Stimulated activated CD4-positive, alpha-beta T cell treated with anti-CD3 and anti-CD28 coated beads, Interleukin-4, amount 100 ng/mL, for 48 hours (primary cell): Measurements from ENCODE around the gene MPND.

Experiments used
- DNase-seq, 2 donors: peaks; one replicate each; pipeline ENCODE4 v3.0.0-alpha.2; 2020; ENCODE audit warnings: low read depth in 2 of 2

MPND gene

DNA sequence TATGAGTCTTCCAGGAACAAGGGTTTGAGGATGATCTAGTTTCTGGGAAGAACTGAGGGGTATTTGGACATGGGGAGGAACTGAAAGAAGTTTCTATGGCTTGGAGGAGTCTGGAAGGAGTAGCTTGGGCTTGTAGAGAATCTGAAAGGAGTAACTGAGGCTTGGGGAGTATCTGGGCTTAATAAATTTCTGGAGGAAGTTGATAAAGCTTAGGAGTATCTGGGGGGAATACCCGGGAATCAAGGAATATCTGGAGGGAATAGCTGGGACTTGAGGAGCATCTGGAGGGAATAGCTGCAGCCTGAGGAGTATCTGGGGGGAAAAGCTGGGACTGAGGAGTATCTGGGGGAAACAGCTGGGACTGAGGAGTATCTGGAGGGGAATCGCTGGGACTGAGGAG, 22.9 kb upstream of the MPND start:
- no peak for DNase-seq

GRCh38 chr19:4322942-4323665, 20.3 kb upstream of the MPND start:
- no peak for DNase-seq

GRCh38 chr19:4323692-4324091, 19.7 kb upstream of the MPND start:
- no peak for DNase-seq

DNA sequence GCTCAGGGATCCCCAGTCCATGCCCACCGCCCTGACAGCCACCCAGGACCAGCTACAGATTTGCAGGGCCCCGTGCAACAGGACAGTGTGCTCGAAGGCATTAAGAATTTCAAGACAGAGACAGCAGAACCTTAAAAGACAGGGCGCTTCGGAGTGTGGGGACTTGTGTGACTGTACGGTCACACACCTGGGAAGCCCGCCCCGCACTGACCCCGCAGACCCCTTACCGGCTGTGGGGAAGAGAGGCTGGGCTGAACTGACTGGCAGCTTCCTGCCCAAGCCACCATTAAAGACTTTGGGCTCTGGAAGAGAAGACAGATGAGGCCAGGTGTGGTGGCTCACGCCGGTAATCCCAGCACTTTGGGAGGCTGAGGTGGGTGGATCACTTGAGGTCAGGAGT, 19.1 kb upstream of the MPND start:
- DNase-seq: no peak

DNA sequence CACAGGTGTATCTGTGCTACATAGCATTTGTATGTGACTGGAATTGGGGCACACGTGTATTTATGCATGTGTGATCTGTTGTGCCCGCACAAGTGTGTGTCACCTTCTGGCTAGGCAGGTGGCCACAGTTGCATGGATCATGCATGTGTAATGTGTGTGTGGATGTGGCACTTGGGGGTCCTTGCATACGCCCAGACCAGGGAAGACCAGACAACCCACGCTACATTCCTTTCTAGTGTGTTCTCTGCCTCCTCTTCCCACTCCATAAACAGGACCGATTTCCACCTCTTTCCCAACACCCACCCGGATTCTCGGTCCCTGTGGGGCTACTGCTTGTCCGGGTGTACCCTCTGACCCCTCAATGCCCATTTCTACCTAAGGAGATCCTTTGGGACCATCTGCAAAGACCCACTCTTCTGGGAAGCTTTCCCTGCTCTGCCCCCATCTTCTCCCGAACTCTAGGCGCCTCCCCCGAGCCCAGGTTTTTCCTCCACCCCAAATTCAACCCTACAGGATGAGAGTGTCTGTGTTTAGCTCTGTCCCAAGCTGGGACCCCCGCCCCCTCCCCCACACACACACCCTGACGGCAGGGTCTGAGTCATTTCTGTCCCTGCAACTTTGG, 17.0 kb upstream of the MPND start:
- no peak for DNase-seq

- no peak for DNase-seq
These were observed 16.5 kb upstream of the MPND start for GRCh38 chr19:4326837-4327251.

DNA sequence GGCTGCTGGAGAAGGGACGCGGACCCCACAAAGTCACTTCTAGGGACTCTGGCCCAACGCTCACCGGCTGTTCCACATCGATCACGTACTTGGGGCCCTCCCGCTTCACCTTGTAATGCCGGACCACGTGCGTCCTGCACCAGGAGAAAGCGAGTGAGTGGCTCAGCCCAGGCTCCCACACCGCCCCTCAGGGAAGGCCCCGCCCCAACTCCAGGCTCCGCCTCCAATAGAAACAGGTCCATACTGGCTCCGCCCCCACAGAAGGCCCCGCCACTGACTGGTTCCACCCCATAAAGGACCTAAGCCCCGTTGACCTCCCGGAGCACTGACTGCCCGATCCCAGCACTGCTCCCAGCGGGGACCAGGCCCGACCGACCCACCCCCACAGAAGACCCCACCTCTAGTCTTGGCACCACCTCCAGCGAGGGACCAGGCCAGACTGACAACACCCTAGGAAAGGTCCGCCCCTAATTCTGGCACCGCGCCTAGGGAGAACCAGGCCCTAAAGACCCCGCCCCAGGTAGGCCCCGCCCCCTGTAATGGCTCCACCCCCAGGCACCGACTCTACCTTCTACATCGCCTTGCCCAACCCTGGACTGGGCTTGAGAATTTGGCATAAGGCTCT, 16.0 kb upstream of the MPND start:
- DNase-seq: peak; percentile 64 to 91

GRCh38 chr19:4327877-4328242, 15.5 kb upstream of the MPND start:
- no peak for DNase-seq

DNA sequence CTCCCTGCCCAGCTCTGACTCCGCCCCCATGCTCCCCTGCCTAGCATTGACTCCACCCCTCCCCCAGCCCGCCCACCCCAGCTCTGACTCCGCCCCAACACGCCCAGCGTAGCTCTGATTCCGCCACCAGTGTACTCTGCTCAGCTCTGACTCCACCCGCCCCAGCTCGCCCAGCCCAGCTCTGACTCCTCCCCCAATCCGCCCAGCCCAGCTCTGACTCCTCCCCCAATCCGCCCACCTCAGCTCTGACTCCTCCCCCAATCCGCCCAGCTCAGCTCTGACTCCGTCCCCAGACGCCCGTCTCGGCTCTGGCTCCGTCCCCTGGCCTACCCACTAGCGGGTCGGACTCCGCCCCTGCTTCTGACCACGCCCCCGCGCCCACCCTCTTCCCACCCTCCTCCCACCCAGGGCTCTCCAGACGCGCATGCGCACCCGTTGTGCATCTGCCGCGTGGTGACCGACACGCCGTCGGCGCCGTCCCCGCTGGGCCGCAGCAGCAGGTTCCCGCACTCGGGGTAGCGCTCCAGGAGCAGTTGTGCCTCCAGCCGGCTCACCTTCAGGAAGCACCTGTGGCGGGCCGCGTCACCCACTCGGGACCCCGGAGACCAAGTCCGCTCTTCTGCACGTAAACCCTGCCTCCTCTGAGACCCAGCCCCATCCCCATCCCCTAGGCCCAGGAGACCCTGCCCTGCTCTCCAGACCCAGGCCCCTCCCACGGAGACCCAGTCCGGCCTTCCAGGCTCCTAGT, 14.9 kb upstream of the MPND start:
- DNase-seq: peak; percentile 89 to 99

DNA sequence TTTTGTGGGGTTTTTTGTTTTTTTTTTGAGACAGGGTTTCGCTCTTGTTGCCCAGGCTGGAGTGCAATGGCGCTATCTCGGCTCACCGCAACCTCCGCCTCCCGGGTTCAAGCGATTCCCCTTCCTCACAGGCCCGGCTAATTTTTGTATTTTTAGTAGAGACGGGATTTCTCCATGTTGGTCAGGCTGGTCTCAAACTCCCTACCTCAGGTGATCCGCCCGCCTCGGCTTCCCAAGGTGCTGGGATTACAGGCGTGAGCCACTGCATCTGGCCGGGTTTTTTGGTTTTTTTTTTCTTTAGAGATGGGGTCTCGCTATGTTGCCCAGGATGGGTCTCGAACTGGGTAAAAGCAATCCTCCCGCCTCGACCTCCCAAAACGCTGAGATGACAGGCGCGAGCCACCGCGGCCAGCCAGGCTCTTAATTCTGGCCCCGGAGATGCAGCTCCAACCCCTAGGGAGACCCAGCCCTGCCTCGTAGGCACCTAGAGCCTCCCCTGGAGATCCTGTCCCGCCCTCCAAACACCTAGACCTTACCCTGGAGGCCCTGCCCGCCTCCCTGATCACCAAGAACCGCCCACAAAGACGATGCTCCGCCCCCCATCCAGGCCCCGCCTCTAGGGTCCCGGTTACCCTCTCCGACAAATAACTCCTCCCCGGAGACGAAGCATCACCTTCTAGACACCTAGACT, 14.2 kb upstream of the MPND start:
- DNase-seq: peak in 1 of 2 donors; percentile 65

- no peak for DNase-seq
These were observed 13.5 kb upstream of the MPND start for GRCh38 chr19:4329858-4330257.

- DNase-seq: no peak
These were observed 8.3 kb upstream of the MPND start for GRCh38 chr19:4334929-4335570.

DNA sequence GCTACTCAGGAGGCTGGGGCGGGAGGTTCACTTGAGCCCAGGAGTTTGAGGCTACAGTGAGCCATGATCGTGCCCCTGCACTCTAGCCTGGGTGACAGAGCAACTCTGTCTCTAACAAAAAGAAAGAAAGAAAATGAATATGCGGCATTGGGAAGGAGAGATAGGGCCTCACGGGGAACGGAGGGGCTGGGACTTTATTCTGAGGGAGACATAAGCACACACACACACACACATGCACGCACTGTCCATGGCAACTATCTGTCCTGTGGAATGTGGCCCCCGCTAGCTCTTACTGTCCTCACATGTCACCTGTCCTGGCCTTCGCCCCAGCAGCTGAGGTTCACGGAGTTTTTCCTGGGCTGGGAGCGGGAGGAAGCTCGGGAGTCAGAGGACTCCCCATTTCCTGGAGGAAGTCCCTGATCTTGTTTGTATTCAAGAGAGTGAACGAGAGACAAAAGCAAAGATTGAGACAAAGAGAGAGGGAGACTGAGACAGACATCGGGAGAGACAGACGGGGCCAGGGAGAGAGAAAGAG, 5.4 kb upstream of the MPND start:
- DNase-seq: no peak

- no peak for DNase-seq
These were observed 4.7 kb upstream of the MPND start, which contains the start of gene STAP2 for GRCh38 chr19:4338441-4339355. Gene STAP2 (minus strand): TSS chr19:4338827. CDS start chr19:4338753, 74 bp downstream.

DNA sequence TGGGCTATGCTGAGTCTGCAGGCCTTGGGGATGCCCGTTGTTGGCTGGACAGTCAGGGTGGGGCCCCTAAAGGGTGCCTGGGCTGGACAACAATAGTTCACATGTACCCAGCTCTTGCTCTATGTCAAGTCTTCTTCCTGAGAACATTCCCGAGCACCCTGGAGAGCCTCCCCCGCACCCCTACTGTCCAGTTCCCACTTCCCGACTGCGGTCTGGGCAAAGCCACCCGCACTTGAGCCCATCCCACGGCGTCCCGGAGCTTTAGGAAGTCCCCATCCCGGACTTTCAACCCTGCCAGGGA, 1.1 kb upstream of the MPND start:
- no peak for DNase-seq

DNA sequence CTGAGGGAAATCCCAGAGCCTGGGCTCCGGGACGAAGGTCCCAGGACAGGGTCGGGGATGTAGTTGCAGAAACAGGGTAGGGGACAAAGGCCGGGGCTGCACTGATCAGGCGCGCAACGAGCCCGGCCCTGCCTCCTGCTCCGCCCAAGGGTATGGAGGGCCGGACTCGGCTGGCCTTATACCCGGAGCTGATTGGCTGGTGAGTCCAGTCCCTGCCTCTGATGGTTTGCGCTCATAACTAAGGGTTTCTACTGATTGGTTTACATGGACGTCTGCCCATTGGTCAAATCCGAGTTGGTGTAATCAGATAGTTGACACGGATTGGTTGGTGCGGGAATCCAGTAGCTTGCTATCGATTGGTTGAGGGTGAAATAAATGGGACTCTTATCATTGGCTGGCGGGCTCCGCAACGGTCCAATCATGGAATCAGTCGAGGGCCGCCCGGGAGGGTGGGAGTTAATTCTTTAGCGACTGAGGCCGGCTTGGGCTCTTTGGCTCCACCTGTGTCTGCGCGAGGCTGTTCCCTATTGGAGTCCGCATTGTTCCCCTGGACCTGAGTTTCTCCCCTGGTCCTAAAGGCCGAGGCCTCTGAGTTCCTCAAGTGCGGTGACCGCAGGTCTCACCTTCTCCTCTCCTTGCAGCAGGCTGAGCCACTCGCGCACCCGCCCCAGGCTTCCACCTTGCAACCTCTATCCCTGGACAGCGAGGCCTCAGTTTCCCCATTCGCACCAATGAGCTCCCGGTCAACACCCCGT, 570 bp upstream of the MPND start:
- peak; percentile 85 to 90 for DNase-seq

- no peak for DNase-seq
These were observed 2.1 kb downstream of the MPND start for GRCh38 chr19:4345342-4346019.

DNA sequence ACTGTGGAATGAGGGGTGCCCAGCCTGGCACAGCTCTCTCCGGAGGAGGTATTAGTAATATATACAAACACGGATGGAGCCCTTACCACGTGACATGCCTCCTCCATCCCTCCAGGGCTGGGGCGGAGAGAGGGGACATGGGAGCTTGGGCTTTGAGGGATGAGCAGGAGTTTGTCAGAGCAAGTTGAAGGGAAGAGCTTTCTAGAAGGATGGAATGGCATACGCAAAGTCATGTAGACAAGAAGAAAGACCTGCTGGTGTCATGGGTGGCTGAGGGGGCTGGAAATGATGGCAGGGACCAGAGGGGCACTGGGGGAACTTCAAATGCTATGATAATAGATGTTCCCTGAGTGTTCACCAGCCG, 2.6 kb downstream of the MPND start:
- DNase-seq: no peak

DNA sequence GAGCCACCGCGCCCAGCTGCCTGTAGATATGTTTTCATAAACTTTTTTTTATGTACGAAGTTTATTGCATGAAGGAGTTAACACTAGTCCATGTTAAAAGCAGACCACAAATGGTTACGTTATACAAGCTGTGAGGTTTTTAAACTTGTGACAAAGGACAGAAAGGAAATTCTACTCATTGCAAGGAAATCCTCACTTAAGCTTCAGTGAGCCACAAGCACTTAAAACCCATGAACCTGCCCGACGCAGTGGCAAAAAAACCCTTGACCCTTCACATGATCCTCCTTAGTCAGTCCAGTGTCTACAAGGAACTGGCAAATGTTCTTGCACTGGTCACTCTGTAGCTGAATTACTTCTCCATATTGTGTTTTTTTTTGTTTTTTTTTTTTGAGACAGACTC, 4.2 kb downstream of the MPND start:
- DNase-seq: no peak
